HepG2 (cell line): ENCODE results near the gene GALNT17. TPM values are rescaled to one million over a fixed set of nuclear protein-coding genes. Genes with fewer than 3 reads are reported as not detected.

Source experiments
- ATAC-seq: fragments of 200-7000 bp; cut with Tn5 transposase; 3 replicates; pipeline ENCODE4 v1.9.1; 2020; ENCODE audit warnings: mild to moderate bottlenecking, moderate library complexity
- BruUV-seq: library from RNA; stranded (reverse); fragments of 400-500 nt; replicated peaks from 2 replicates; lab custom pipeline; 2021; lab: Mats Ljungman, UMichigan
- CTCF ChIA-PET: fragments of 300-600 bp; formaldehyde crosslinking; extraction: SDS; loops from one replicate; lab custom pipeline; 2021; ENCODE audit warnings: low total read pairs, inconsistent platforms, low intra/inter-chr PET ratio; lab: Yijun Ruan, JAX
- POLR2A ChIA-PET: fragments of 350-600 bp; sonication (Branson Sonifier 250); formaldehyde crosslinking; loops from one replicate; lab custom pipeline; 2020; ENCODE audit warnings: antibody characterized with exemption, inconsistent platforms; lab: Yijun Ruan, JAX
- DNase-seq: peaks from one replicate; pipeline ENCODE4 v3.0.0-alpha.2; 2015; ENCODE audit warnings: low spot score
- FAIRE-seq: peaks from 3 replicates; lab custom pipeline; 2011; peaks lifted over from hg19 to GRCh38; lab: Jason Lieb, UNC
- H2AFZ ChIP-seq: one replicate; pipeline ENCODE4 v1.6.1; 2011; ENCODE audit warnings: low read length, inconsistent platforms
- H3K27ac ChIP-seq: fragments of 300-600 bp; 3 replicates; pipeline ENCODE4 v1.8.0; 2011; ENCODE audit warnings: mixed run types, mild to moderate bottlenecking, mixed read lengths, low read length, inconsistent platforms; ENCODE audit not compliant: insufficient read depth; ENCODE audit errors: extremely low read length
- H3K27me3 ChIP-seq, 2 experiments: fragments of 200-600 bp in 1 of 2; 2 replicates in 1 of 2; 3 replicates in 1 of 2; pipeline versions ENCODE4 v1.6.0 to v1.8.0; 2011; ENCODE audit warnings: low read length in 2 of 2, mild to moderate bottlenecking in 2 of 2, moderate library complexity in 2 of 2, inconsistent platforms in 1 of 2; ENCODE audit not compliant: insufficient read depth in 2 of 2, control insufficient read depth in 1 of 2
- H3K36me3 ChIP-seq, 2 experiments: fragments of 200-600 bp in 1 of 2; replicated peaks in 1 of 2; 2 replicates in 1 of 2; 3 replicates in 1 of 2; pipeline versions ENCODE4 v1.5.1 to v1.8.0; 2011; ENCODE audit warnings: low read length in 2 of 2, inconsistent platforms in 1 of 2; ENCODE audit not compliant: insufficient read depth in 2 of 2, control insufficient read depth in 1 of 2
- H3K4me1 ChIP-seq: 2 replicates; pipeline ENCODE4 v1.5.1; 2012; ENCODE audit warnings: low read length, inconsistent platforms; ENCODE audit not compliant: insufficient read depth
- H3K4me2 ChIP-seq: 2 replicates; pipeline ENCODE4 v1.6.0; 2011; ENCODE audit warnings: low read depth, low read length, inconsistent platforms
- H3K4me3 ChIP-seq, 3 experiments: fragments of 200-600 bp in 1 of 3; sonication (generic), shearing (Covaris generic) in 1 of 3; replicated peaks in 1 of 3; 2 replicates each; pipeline ENCODE4 v1.5.1; 2011 to 2016; ENCODE audit warnings: low read length in 3 of 3, inconsistent platforms in 2 of 3, low read depth in 2 of 3, mild to moderate bottlenecking in 2 of 3, control low read depth in 1 of 3, mixed read lengths in 1 of 3; ENCODE audit not compliant: insufficient read depth in 1 of 3
- H3K79me2 ChIP-seq: one replicate; pipeline ENCODE4 v1.6.1; 2011; ENCODE audit warnings: low read length, inconsistent platforms; ENCODE audit not compliant: insufficient read depth
- H3K9ac ChIP-seq: 2 replicates; pipeline ENCODE4 v1.6.0; 2011; ENCODE audit warnings: mild to moderate bottlenecking, low read depth, low read length, inconsistent platforms; ENCODE audit not compliant: insufficient read depth
- H3K9me3 ChIP-seq: 2 replicates; pipeline ENCODE4 v1.5.1; 2012; ENCODE audit warnings: mild to moderate bottlenecking, low read length
- H4K20me1 ChIP-seq: 2 replicates; pipeline ENCODE4 v1.6.0; 2011; ENCODE audit warnings: inconsistent platforms, mild to moderate bottlenecking, low read length, moderate library complexity; ENCODE audit not compliant: insufficient read depth
- CSRNP1 ChIP-seq: sonication (generic); formaldehyde crosslinking; IDR thresholded peaks from 2 replicates; pipeline ENCODE4 v1.8.1; 2023; ENCODE audit warnings: mild to moderate bottlenecking, missing genetic modification reagents
- FOXK1 ChIP-seq: sonication (generic); formaldehyde crosslinking; IDR thresholded peaks from 2 replicates; pipeline ENCODE4 v1.4.0; 2020; ENCODE audit warnings: low read depth, missing genetic modification reagents, borderline replicate concordance
- FOXM1 ChIP-seq: sonication (generic); formaldehyde crosslinking; IDR thresholded peaks from 2 replicates; pipeline ENCODE4 v1.5.0; 2020; ENCODE audit warnings: missing genetic modification reagents
- GABPA ChIP-seq, 2 experiments: IDR thresholded peaks; 2 replicates each; pipeline ENCODE4 v1.6.1; 2011 to 2016; ENCODE audit warnings: low read depth in 2 of 2, low read length in 1 of 2, missing biosample characterization in 1 of 2, missing genetic modification characterization in 1 of 2
- MED8 ChIP-seq: sonication (generic); formaldehyde crosslinking; IDR thresholded peaks from 2 replicates; pipeline ENCODE4 v1.8.1; 2023; ENCODE audit warnings: mild to moderate bottlenecking, missing genetic modification reagents; ENCODE audit not compliant: insufficient replicate concordance
- RNF219 ChIP-seq: sonication (generic); formaldehyde crosslinking; IDR thresholded peaks from 2 replicates; pipeline ENCODE4 v1.5.0; 2020; ENCODE audit warnings: mild to moderate bottlenecking, missing genetic modification reagents
- SRSF9 ChIP-seq: fragments of 200-400 bp; formaldehyde crosslinking; IDR thresholded peaks from 2 replicates; pipeline ENCODE4 v1.6.1; 2018; ENCODE audit warnings: borderline replicate concordance, mild to moderate bottlenecking, low read depth, low read length; ENCODE audit not compliant: insufficient read depth, poor library complexity, severe bottlenecking
- THYN1 ChIP-seq: sonication (generic); formaldehyde crosslinking; IDR thresholded peaks from 2 replicates; pipeline ENCODE4 v1.8.1; 2023; ENCODE audit warnings: low read depth, mild to moderate bottlenecking, moderate library complexity, missing genetic modification reagents, borderline replicate concordance
- ZNF350 ChIP-seq: sonication (generic); formaldehyde crosslinking; IDR thresholded peaks from 2 replicates; pipeline ENCODE4 v1.4.0; 2020; ENCODE audit warnings: mild to moderate bottlenecking, low read depth, missing genetic modification reagents, borderline replicate concordance
- in situ Hi-C: cut with HindIII; loops from 2 replicates; pipeline ENCODE4 v1.10.0; 2017; ENCODE audit warnings: low pct_unique_long_range_greater_than_20kb; ENCODE audit not compliant: extremely low pct_ligation_motif_present
- intact Hi-C: fragments of 100-400 bp; cut with micrococcal nuclease; formaldehyde crosslinking; loops from one replicate; pipeline ENCODE4 v1.10.0; 2022; ENCODE audit not compliant: unreplicated experiment
- polyA plus RNA-seq, 8 experiments: library from polyadenylated mRNA; depleted of rRNA in 3 of 8; stranded (reverse) in 7 of 8; unstranded in 1 of 8; fragments of >200 nt; fragmentation: Illumina TruSeq in 4 of 8; extraction: Trizol in 4 of 8; gene quantifications; 2 replicates each; pipeline versions ENCODE4 v1.2.1 to v1.2.3, GENCODE V29; 2011 to 2016; ENCODE audit warnings: low read depth in 4 of 8, missing spikeins in 1 of 8, mixed read lengths in 1 of 8; ENCODE audit not compliant: insufficient read depth in 1 of 8
- total RNA-seq, 5 experiments: library from RNA; depleted of rRNA; stranded (reverse); fragments of >200 nt; fragmentation: Illumina TruSeq; extraction: Trizol; gene quantifications; 2 replicates each; pipeline ENCODE4 v1.2.3, GENCODE V29; 2016; ENCODE audit warnings: low read depth in 1 of 5

The GALNT17 gene
- total and polyA plus RNA-seq, 2 of the 13 experiments (the other 11 are each of a cell fraction or from before 2014, with no cell fraction given), result not detected

GRCh38 chr7:71354716-71355115 is 222.8 kb downstream of the GALNT17 start:
- POLR2A ChIA-PET, result no interaction called here
- no peaks in the 10 kb centered on the region for H3K4me1 ChIP-seq
- H2AFZ ChIP-seq, result no peak overlapping the region
- DNase-seq (no peak), ATAC-seq (no peak), FAIRE-seq (no peak)
- H3K27me3 ChIP-seq, result no peaks in the 10 kb centered on the region
- intact Hi-C loops (no loop called here), in situ Hi-C loops (no loop called here)
- CTCF ChIA-PET, result no interaction called here
- H3K36me3 ChIP-seq, result no peaks in the 10 kb centered on the region
- no peak overlapping the region for H3K9ac ChIP-seq
- no peaks in the 10 kb centered on the region for H3K79me2 ChIP-seq
- H3K27ac ChIP-seq, result no peak overlapping the region
- H3K9me3 ChIP-seq, result peaks cover 32% of the 10 kb centered on the region
- no peak overlapping the region for H3K4me3 ChIP-seq
- BruUV-seq, result no TSS peak
- no peaks in the 10 kb centered on the region for H4K20me1 ChIP-seq
- TF ChIP-seq GABPA (IDR thresholded peaks at IDR 0.05; ENCODE audit: low read depth, low read length), result no peak
- TF ChIP-seq GABPA (CRISPR knock-in tag; IDR thresholded peaks at IDR 0.05; ENCODE audit: low read depth), result no peak
- no peak for TF ChIP-seq THYN1
- TF ChIP-seq FOXK1 (CRISPR knock-in tag), result no peak
- no peak for TF ChIP-seq MED8 (CRISPR knock-in tag)
- TF ChIP-seq RNF219, result no peak
- TF ChIP-seq ZNF350 (CRISPR knock-in tag), result no peak
- no peak for TF ChIP-seq FOXM1 (CRISPR knock-in tag)
- no peak for TF ChIP-seq CSRNP1 (CRISPR knock-in tag)
- TF ChIP-seq SRSF9, result no peak
- H3K4me2 ChIP-seq, result no peak overlapping the region
